ENCODE data around the gene ICAM5.

DNA sequence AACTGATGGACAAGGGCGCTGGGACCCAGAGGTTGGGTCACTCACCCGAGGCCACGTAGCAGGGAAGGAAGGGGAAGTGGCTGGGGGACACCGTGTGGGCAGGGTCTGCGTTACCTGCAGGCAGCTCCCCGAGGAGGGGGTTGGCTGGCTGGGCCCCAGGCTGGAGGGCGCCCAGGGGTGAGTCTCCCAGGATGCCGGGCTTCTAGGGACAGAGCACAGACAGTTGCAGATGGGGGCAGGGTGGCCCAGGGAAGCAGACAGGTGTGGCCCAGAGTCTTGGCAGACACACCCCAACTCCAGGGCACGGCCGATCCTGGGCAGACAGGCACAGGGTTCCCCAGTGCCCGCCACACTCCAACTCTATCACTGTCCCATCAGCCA is 31.7 kb downstream of the ICAM5 start:
- TF ChIP-seq, protein P1, sequence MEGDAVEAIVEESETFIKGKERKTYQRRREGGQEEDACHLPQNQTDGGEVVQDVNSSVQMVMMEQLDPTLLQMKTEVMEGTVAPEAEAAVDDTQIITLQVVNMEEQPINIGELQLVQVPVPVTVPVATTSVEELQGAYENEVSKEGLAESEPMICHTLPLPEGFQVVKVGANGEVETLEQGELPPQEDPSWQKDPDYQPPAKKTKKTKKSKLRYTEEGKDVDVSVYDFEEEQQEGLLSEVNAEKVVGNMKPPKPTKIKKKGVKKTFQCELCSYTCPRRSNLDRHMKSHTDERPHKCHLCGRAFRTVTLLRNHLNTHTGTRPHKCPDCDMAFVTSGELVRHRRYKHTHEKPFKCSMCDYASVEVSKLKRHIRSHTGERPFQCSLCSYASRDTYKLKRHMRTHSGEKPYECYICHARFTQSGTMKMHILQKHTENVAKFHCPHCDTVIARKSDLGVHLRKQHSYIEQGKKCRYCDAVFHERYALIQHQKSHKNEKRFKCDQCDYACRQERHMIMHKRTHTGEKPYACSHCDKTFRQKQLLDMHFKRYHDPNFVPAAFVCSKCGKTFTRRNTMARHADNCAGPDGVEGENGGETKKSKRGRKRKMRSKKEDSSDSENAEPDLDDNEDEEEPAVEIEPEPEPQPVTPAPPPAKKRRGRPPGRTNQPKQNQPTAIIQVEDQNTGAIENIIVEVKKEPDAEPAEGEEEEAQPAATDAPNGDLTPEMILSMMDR (IDR thresholded peaks at IDR 0.05) = no peak
- TF ChIP-seq POLR2A (IDR thresholded peaks at IDR 0.05) (no peak), POLR2AphosphoS5 (IDR thresholded peaks at IDR 0.05) (no peak)

Measured in prostate gland (tissue), 2 donors.